K562 (cell line): Measurements from ENCODE around the gene DHX29. TPM values are rescaled to one million over a fixed set of nuclear protein-coding genes. Genes with fewer than 3 reads are reported as not detected.

Experiments used
- ATAC-seq: fragments of 200-7000 bp; cut with Tn5 transposase; 3 replicates; pipeline ENCODE4 v1.9.1; 2020; ENCODE audit warnings: moderate library complexity
- BruUV-seq: library from RNA; stranded (reverse); fragments of 400-500 nt; replicated peaks from 2 replicates; lab custom pipeline; 2021; lab: Mats Ljungman, UMichigan
- CTCF ChIA-PET: fragments of 300-600 bp; formaldehyde crosslinking; extraction: SDS; loops from one replicate; lab custom pipeline; 2021; ENCODE audit warnings: low intra/inter-chr PET ratio; lab: Yijun Ruan, JAX
- POLR2A ChIA-PET: fragments of 300-600, 350-650 bp; sonication (Branson Sonifier 250); formaldehyde crosslinking; extraction: SDS; loops from one replicate; lab custom pipeline; 2021; ENCODE audit warnings: antibody characterized with exemption, inconsistent platforms; lab: Yijun Ruan, JAX
- DNase-seq, 4 experiments: peaks; one replicate each; pipeline versions ENCODE4 v3.0.0 to v3.0.0-alpha.2; 2011 to 2018; ENCODE audit warnings: low spot score in 3 of 4, mixed read lengths in 3 of 4; ENCODE audit errors: extremely low read depth in 1 of 4
- FAIRE-seq: peaks from 2 replicates; lab custom pipeline; 2011; peaks lifted over from hg19 to GRCh38; lab: Jason Lieb, UNC
- H2AFZ ChIP-seq: 2 replicates; pipeline ENCODE4 v1.6.0; 2011; ENCODE audit warnings: low read depth, low read length, control low read depth, inconsistent platforms
- H3K27ac ChIP-seq: fragments of 200-600 bp; 3 replicates; pipeline ENCODE4 v1.8.0; 2011; ENCODE audit warnings: low read depth, mild to moderate bottlenecking, control low read depth, inconsistent platforms, low read length, moderate library complexity, mixed read lengths; ENCODE audit errors: extremely low read depth
- H3K27me3 ChIP-seq, 2 experiments: fragments of 300-600 bp in 1 of 2; 2 replicates in 1 of 2; 3 replicates in 1 of 2; pipeline versions ENCODE4 v1.6.0 to v1.8.0; 2011; ENCODE audit warnings: inconsistent platforms in 2 of 2, low read length in 2 of 2, mild to moderate bottlenecking in 1 of 2, mixed read lengths in 1 of 2, moderate library complexity in 1 of 2; ENCODE audit not compliant: control insufficient read depth in 2 of 2, insufficient read depth in 2 of 2
- H3K36me3 ChIP-seq: fragments of 300-600 bp; 3 replicates; pipeline ENCODE4 v1.8.0; 2011; ENCODE audit warnings: mild to moderate bottlenecking, low read length, inconsistent platforms; ENCODE audit not compliant: control insufficient read depth, insufficient read depth
- H3K4me1 ChIP-seq, 2 experiments: fragments of 200-600 bp in 1 of 2; replicated peaks in 1 of 2; 2 replicates in 1 of 2; 3 replicates in 1 of 2; pipeline versions ENCODE4 v1.5.1 to v1.8.0; 2011; ENCODE audit warnings: inconsistent platforms in 2 of 2, low read length in 2 of 2, mild to moderate bottlenecking in 1 of 2, mixed read lengths in 1 of 2, moderate library complexity in 1 of 2; ENCODE audit not compliant: control insufficient read depth in 2 of 2, insufficient read depth in 2 of 2
- H3K4me2 ChIP-seq: 2 replicates; pipeline ENCODE4 v1.6.1; 2011; ENCODE audit warnings: low read length, control low read depth, inconsistent platforms, mixed read lengths; ENCODE audit not compliant: insufficient read depth
- H3K4me3 ChIP-seq: fragments of 200-600 bp; sonication (generic), shearing (Covaris generic); 2 replicates; pipeline ENCODE4 v1.5.1; 2016; ENCODE audit warnings: control low read depth, inconsistent platforms
- H3K79me2 ChIP-seq: fragments of 200-600 bp; 3 replicates; pipeline ENCODE4 v1.8.0; 2011; ENCODE audit warnings: low read length, inconsistent platforms; ENCODE audit not compliant: control insufficient read depth, insufficient read depth
- H3K9ac ChIP-seq, 2 experiments: 2 replicates each; pipeline versions ENCODE4 v1.6.0 to v1.6.1; 2011; ENCODE audit warnings: low read depth in 2 of 2, low read length in 2 of 2, control low read depth in 1 of 2, inconsistent platforms in 1 of 2, mild to moderate bottlenecking in 1 of 2, mixed read lengths in 1 of 2; ENCODE audit not compliant: insufficient read depth in 1 of 2
- H3K9me1 ChIP-seq: one replicate; pipeline ENCODE4 v1.6.0; 2011; ENCODE audit warnings: inconsistent platforms, mild to moderate bottlenecking, low read length, moderate library complexity; ENCODE audit not compliant: control insufficient read depth, insufficient read depth
- H3K9me3 ChIP-seq: replicated peaks from 2 replicates; pipeline ENCODE4 v1.5.1; 2011; ENCODE audit warnings: low read depth, low read length, inconsistent platforms; ENCODE audit not compliant: control insufficient read depth, insufficient read depth
- H4K20me1 ChIP-seq: replicated peaks from 2 replicates; pipeline ENCODE4 v1.6.1; 2011; ENCODE audit warnings: low read length, inconsistent platforms, mixed read lengths; ENCODE audit not compliant: control insufficient read depth, insufficient read depth
- ATF3 ChIP-seq, 2 experiments: fragments of 450-650 bp in 1 of 2; sonication (generic) in 1 of 2; formaldehyde crosslinking in 1 of 2; IDR thresholded peaks in 1 of 2; conservative IDR thresholded peaks in 1 of 2; 2 replicates each; pipeline versions ENCODE4 v1.6.1 to v1.8.1; 2016 to 2023; ENCODE audit warnings: mild to moderate bottlenecking in 2 of 2, moderate library complexity in 2 of 2, inconsistent platforms in 1 of 2, missing genetic modification reagents in 1 of 2
- CBFA2T3 ChIP-seq: fragments of 450-650 bp; IDR thresholded peaks from 2 replicates; pipeline ENCODE4 v1.6.1; 2017
- CEBPB ChIP-seq: fragments of 450-650 bp; IDR thresholded peaks from 2 replicates; pipeline ENCODE4 v1.6.1; 2016; ENCODE audit warnings: missing genetic modification characterization, missing compliant biosample characterization
- CREB3 ChIP-seq: fragments of 450-650 bp; conservative IDR thresholded peaks from 2 replicates; pipeline ENCODE4 v1.6.1; 2016; ENCODE audit warnings: missing genetic modification characterization, low read depth, mild to moderate bottlenecking, missing compliant biosample characterization, moderate library complexity
- DPF2 ChIP-seq: fragments of 450-650 bp; IDR thresholded peaks from 2 replicates; pipeline ENCODE4 v1.6.1; 2016
- HIVEP1 ChIP-seq: fragments of 250-450 bp; sonication (Bioruptor Pico); IDR thresholded peaks from 2 replicates; pipeline ENCODE4 v1.4.0; 2020; ENCODE audit warnings: mild to moderate bottlenecking
- HNRNPLL ChIP-seq: fragments of 200-400 bp; formaldehyde crosslinking; IDR thresholded peaks from 2 replicates; pipeline ENCODE4 v1.6.1; 2017; ENCODE audit warnings: low read length, low read depth, mild to moderate bottlenecking; ENCODE audit not compliant: poor library complexity, severe bottlenecking
- KAT2B ChIP-seq: IDR thresholded peaks from one replicate; pipeline ENCODE4 v1.6.1; 2012; ENCODE audit warnings: low read depth, mild to moderate bottlenecking, control low read depth, inconsistent platforms, low read length, moderate library complexity
- KDM1A ChIP-seq, 2 experiments: fragments of 450-650 bp; IDR thresholded peaks; 2 replicates each; pipeline ENCODE4 v1.6.1; 2016; ENCODE audit warnings: mild to moderate bottlenecking in 2 of 2
- KLF10 ChIP-seq: fragments of 250-450 bp; sonication (Bioruptor Pico); IDR thresholded peaks from 2 replicates; pipeline ENCODE4 v1.6.1; 2021; ENCODE audit warnings: matching md5 sums
- MAX ChIP-seq: sonication (generic); formaldehyde crosslinking; IDR thresholded peaks from 2 replicates; pipeline ENCODE4 v1.9.0; 2022; ENCODE audit warnings: mild to moderate bottlenecking, missing genetic modification reagents
- NR2C1 ChIP-seq, 2 experiments: fragments of 450-650 bp; IDR thresholded peaks; 2 replicates each; pipeline ENCODE4 v1.6.1; 2017; ENCODE audit warnings: mild to moderate bottlenecking in 2 of 2, antibody characterized with exemption in 1 of 2, inconsistent platforms in 1 of 2, missing compliant biosample characterization in 1 of 2, missing genetic modification characterization in 1 of 2
- POLR3G ChIP-seq: IDR thresholded peaks from 2 replicates; pipeline ENCODE4 v1.6.1; 2011; ENCODE audit not compliant: insufficient read length, insufficient replicate concordance; ENCODE audit errors: extremely low read depth
- ZNF324 ChIP-seq: fragments of 250-450 bp; sonication (Bioruptor Pico); IDR thresholded peaks from 2 replicates; pipeline ENCODE4 v1.4.0; 2020; ENCODE audit warnings: mild to moderate bottlenecking
- WGBS: fragments of 100-300 bp; shearing (Covaris generic); methylation state at CpG from one replicate; pipeline ENCODE4 v1.1.6; 2016; ENCODE audit warnings: low coverage, mixed read lengths; ENCODE audit not compliant: insufficient coverage; ENCODE audit errors: missing lambda C conversion rate; 5-methylcytosine and 5-hydroxymethylcytosine counted together
- in situ Hi-C: fragments of 300-500 bp; cut with MboI; formaldehyde crosslinking; loops from 4 replicates; pipeline ENCODE4 v1.15.0; 2018; ENCODE audit warnings: inconsistent platforms, mixed read lengths
- intact Hi-C: fragments of 100-400 bp; cut with micrococcal nuclease; formaldehyde crosslinking; loops from 2 replicates; pipeline ENCODE4 v1.14.2; 2022
- polyA plus RNA-seq, 8 experiments: library from polyadenylated mRNA; depleted of rRNA in 4 of 8; stranded (reverse) in 5 of 8; unstranded in 3 of 8; fragments of >200 nt; fragmentation: Nextera tagmentation in 2 of 8; fragmentation: Illumina TruSeq in 1 of 8; extraction: Ambion mirVana in 2 of 8; extraction: Trizol in 1 of 8; gene quantifications; 2 replicates each; pipeline versions ENCODE4 v1.2.1 to v1.2.3, GENCODE V29; 2011 to 2014; ENCODE audit warnings: inconsistent platforms in 1 of 8, missing spikeins in 1 of 8
- total RNA-seq, 7 experiments: library from RNA; depleted of rRNA in 6 of 7; stranded (reverse); fragments of >200 nt in 6 of 7; fragmentation: Illumina TruSeq in 2 of 7; extraction: Trizol in 2 of 7; gene quantifications; 2 replicates each; pipeline versions ENCODE4 v1.2.1 to v1.2.3, GENCODE V29; 2011 to 2021; ENCODE audit warnings: low replicate concordance in 1 of 7

The DHX29 gene
- total and polyA plus RNA-seq, 9 of the 15 experiments (the other 6 are each of a cell fraction or from before 2014, with no cell fraction given): 7.5 to 42.1 (median 25.0) TPM

GRCh38 chr5:55316837-55317236, 9.3 kb upstream of the DHX29 start (continued):
- TF ChIP-seq CEBPB (tag) (peak; percentile 68), DPF2 (peak; percentile 37; the same call in 1 of the 2 replicates), CREB3 (tag) (no peak), KDM1A (IDR thresholded peaks at IDR 0.05) (peak in 1 of 2 experiments; percentile 29; a peak in 2 of 4 replicates), MAX (CRISPR knock-in tag) (no peak), HIVEP1 (CRISPR knock-in tag) (no peak), CBFA2T3 (peak; percentile 74)

GRCh38 chr5:55316289-55316688, 8.8 kb upstream of the DHX29 start:
- no TSS peak for BruUV-seq
- FAIRE-seq: no peak
- in situ Hi-C loops: no loop called here
- no peak for TF ChIP-seq POLR3G
- TF ChIP-seq HNRNPLL: no peak
- TF ChIP-seq ATF3 (IDR thresholded peaks at IDR 0.05): peak; percentile 77
- no peak for TF ChIP-seq ATF3 (CRISPR knock-in tag; conservative IDR thresholded peaks at IDR 0.05)
- no peak for TF ChIP-seq NR2C1 (IDR thresholded peaks at IDR 0.05)
- no peak for TF ChIP-seq NR2C1 (tag; IDR thresholded peaks at IDR 0.05)
- TF ChIP-seq ZNF324 (CRISPR knock-in tag): peak; percentile 91
- TF ChIP-seq KLF10: no peak
- no peak for TF ChIP-seq KAT2B

More at GRCh38 chr5:55316289-55316688, 8.8 kb upstream of the DHX29 start:
- Histone ChIP-seq H2AFZ (no peak overlapping the region), H3K27ac (no peak overlapping the region), H3K4me2 (no peak overlapping the region), H3K9ac (no peak overlapping the region), H3K4me1 (peaks cover 0 to 3% of the 10 kb centered on the region in 2 experiments; a peak in 2 of 5 replicates), H3K79me2 (peaks cover 99% of the 10 kb centered on the region), H3K36me3 (peaks cover 29% of the 10 kb centered on the region), H3K27me3 (no peaks in the 10 kb centered on the region), H3K9me3 (peaks cover 4% of the 10 kb centered on the region; the same call in 1 of the 2 replicates), H4K20me1 (no peaks in the 10 kb centered on the region), H3K9me1 (no peaks in the 10 kb centered on the region), H3K4me3 (no peak overlapping the region)
- ChIA-PET CTCF (no interaction called here), POLR2A (no interaction called here)
- DNase-seq (no peak), ATAC-seq (no peak)
- intact Hi-C loops: no loop called here
- WGBS: 86% methylated on average over 2 of the region's 2 CpGs
